Small intestine (tissue), 7 donors: ENCODE measurements around the gene XPO6. TPM values are rescaled to one million over a fixed set of nuclear protein-coding genes. Genes with fewer than 3 reads are reported as not detected.

Experiments
- DNase-seq, 2 donors: peaks; one replicate each; pipeline versions ENCODE4 v3.0.0 to v3.0.0-alpha.2; 2013
- FAIRE-seq: peaks from 2 replicates; lab custom pipeline; 2012; peaks lifted over from hg19 to GRCh38; lab: Jason Lieb, UNC
- H3K27ac ChIP-seq, 3 donors: one replicate each; pipeline ENCODE4 v1.5.1; 2013; ENCODE audit warnings: low read length in 2 of 3, mild to moderate bottlenecking in 2 of 3, control low read depth in 1 of 3, inconsistent platforms in 1 of 3, low read depth in 1 of 3, moderate library complexity in 1 of 3
- H3K27me3 ChIP-seq, 3 donors: one replicate each; pipeline ENCODE4 v1.6.1; 2013; ENCODE audit warnings: low read length in 3 of 3, inconsistent platforms in 1 of 3; ENCODE audit not compliant: control insufficient read depth in 3 of 3, insufficient read depth in 3 of 3
- H3K36me3 ChIP-seq, 3 donors: one replicate each; pipeline ENCODE4 v1.6.1; 2013; ENCODE audit warnings: low read length in 3 of 3, inconsistent platforms in 1 of 3, low read depth in 1 of 3, mild to moderate bottlenecking in 1 of 3, moderate library complexity in 1 of 3; ENCODE audit not compliant: control insufficient read depth in 3 of 3, insufficient read depth in 2 of 3
- H3K4me1 ChIP-seq, 3 donors: one replicate each; pipeline ENCODE4 v1.6.1; 2013; ENCODE audit warnings: low read length in 2 of 3, inconsistent platforms in 1 of 3, low read depth in 1 of 3, mild to moderate bottlenecking in 1 of 3, moderate library complexity in 1 of 3; ENCODE audit not compliant: control insufficient read depth in 3 of 3, insufficient read depth in 2 of 3
- H3K4me3 ChIP-seq, 3 donors: one replicate each; pipeline ENCODE4 v1.5.1; 2013; ENCODE audit warnings: low read length in 3 of 3, control low read depth in 1 of 3, inconsistent platforms in 1 of 3, low read depth in 1 of 3, mild to moderate bottlenecking in 1 of 3, moderate library complexity in 1 of 3
- H3K9me3 ChIP-seq, 2 donors: one replicate each; pipeline ENCODE4 v1.6.1; 2013; ENCODE audit warnings: low read depth in 1 of 2, low read length in 1 of 2; ENCODE audit not compliant: control insufficient read depth in 2 of 2, insufficient read depth in 1 of 2
- WGBS, 3 donors: extraction: QIAGEN DNeasy Blood & Tissue Kit; methylation state at CpG; one replicate each; pipeline ENCODE4 v1.1.7; 2013; 5-methylcytosine and 5-hydroxymethylcytosine counted together
- polyA plus RNA-seq, 4 donors: library from polyadenylated mRNA; stranded (reverse) in 3 of 4; unstranded in 1 of 4; fragments of 200-250 nt in 3 of 4; fragments of 120-200 nt in 1 of 4; gene quantifications; one replicate each; pipeline versions ENCODE4 v1.2.1 to v1.2.3, GENCODE V29; 2013
- donor health status: healthy with polysubstance abuse.
- donor health status: control.
- donor health status: control.
- donor health status: Bipolar disorder and iron deficiency.
- donor health status: healthy.

XPO6 gene
- polyA plus RNA-seq, 4 donors = 51.1 to 78.1 (median 56.7) TPM

- Histone ChIP-seq H3K27me3 (no peaks in the 10 kb centered on the region), H3K4me3 (no peak overlapping the region), H3K27ac (no peak overlapping the region), H3K36me3 (peaks cover 7 to 31% (median 13%) of the 10 kb centered on the region in 3 donors), H3K9me3 (no peaks in the 10 kb centered on the region), H3K4me1 (peaks cover 3 to 9% (median 3%) of the 10 kb centered on the region in 3 donors)
- 92 to 97% (median 94%) methylated on average over 2 of the region's 2 CpGs for WGBS, 3 donors
- DNase-seq (no peak), FAIRE-seq (no peak)
Observed at GRCh38 chr16:28207399-28207798, 4.4 kb downstream of the XPO6 start.

GRCh38 chr16:28205974-28206373, 5.8 kb downstream of the XPO6 start:
- no peaks in the 10 kb centered on the region for H3K27me3 ChIP-seq
- 91 to 99% (median 97%) methylated on average over 2 to 4 of the region's 4 CpGs for WGBS, 3 donors

GRCh38 chr16:28205117-28205899, 6.5 kb downstream of the XPO6 start:
- no peak for FAIRE-seq
- 60 to 85% (median 77%) methylated on average over 6 of the region's 6 CpGs for WGBS, 3 donors
- Histone ChIP-seq H3K4me1 (peaks cover 3 to 6% (median 3%) of the 10 kb centered on the region in 3 donors), H3K27ac (no peak overlapping the region), H3K27me3 (no peaks in the 10 kb centered on the region), H3K9me3 (no peaks in the 10 kb centered on the region), H3K4me3 (no peak overlapping the region), H3K36me3 (peaks cover 10 to 41% (median 16%) of the 10 kb centered on the region in 3 donors)
- DNase-seq = peak in 1 of 2 donors; percentile 36

More at GRCh38 chr16:28205974-28206373, 5.8 kb downstream of the XPO6 start:
- peaks cover 10 to 38% (median 13%) of the 10 kb centered on the region in 3 donors for H3K36me3 ChIP-seq
- DNase-seq = peak in 1 of 2 donors; percentile 22
- FAIRE-seq = no peak
- H3K9me3 ChIP-seq = no peaks in the 10 kb centered on the region
- H3K27ac ChIP-seq = no peak overlapping the region
- peaks cover 3 to 9% (median 3%) of the 10 kb centered on the region in 3 donors for H3K4me1 ChIP-seq
- no peak overlapping the region for H3K4me3 ChIP-seq

- FAIRE-seq (no peak), DNase-seq (no peak)
- H3K27me3 ChIP-seq = no peaks in the 10 kb centered on the region
- no peak overlapping the region for H3K27ac ChIP-seq
- H3K36me3 ChIP-seq = peaks cover 10 to 38% (median 16%) of the 10 kb centered on the region in 3 donors
- no peak overlapping the region for H3K4me3 ChIP-seq
- 84 to 86% (median 84%) methylated on average over 6 of the region's 6 CpGs for WGBS, 3 donors
- no peaks in the 10 kb centered on the region for H3K9me3 ChIP-seq
- peaks cover 0 to 3% (median 3%) of the 10 kb centered on the region in 3 donors for H3K4me1 ChIP-seq
Observed at GRCh38 chr16:28204622-28205021, 7.1 kb downstream of the XPO6 start.

GRCh38 chr16:28204204-28204603, 7.6 kb downstream of the XPO6 start:
- no peaks in the 10 kb centered on the region for H3K27me3 ChIP-seq
- H3K27ac ChIP-seq = no peak overlapping the region
- H3K4me1 ChIP-seq = peaks cover 0 to 3% (median 3%) of the 10 kb centered on the region in 3 donors
- H3K9me3 ChIP-seq = no peaks in the 10 kb centered on the region
- H3K36me3 ChIP-seq = peaks cover 10 to 37% (median 16%) of the 10 kb centered on the region in 3 donors
- DNase-seq (no peak), FAIRE-seq (no peak)
- H3K4me3 ChIP-seq = no peak overlapping the region
- WGBS, 3 donors = 77 to 90% (median 82%) methylated on average over 4 of the region's 4 CpGs

- DNase-seq (no peak), FAIRE-seq (no peak)
- Histone ChIP-seq H3K27me3 (no peaks in the 10 kb centered on the region), H3K4me3 (no peak overlapping the region), H3K4me1 (peaks cover 0 to 3% (median 0%) of the 10 kb centered on the region in 3 donors), H3K9me3 (no peaks in the 10 kb centered on the region), H3K36me3 (peaks cover 8 to 32% (median 11%) of the 10 kb centered on the region in 3 donors), H3K27ac (no peak overlapping the region)
- 87 to 92% (median 89%) methylated on average over 6 of the region's 6 CpGs for WGBS, 3 donors
Observed at GRCh38 chr16:28202147-28202746, 9.5 kb downstream of the XPO6 start.

- DNase-seq (no peak), FAIRE-seq (no peak)
- Histone ChIP-seq H3K4me1 (no peaks in the 10 kb centered on the region), H3K36me3 (peaks cover 8 to 28% (median 11%) of the 10 kb centered on the region in 3 donors), H3K27me3 (no peaks in the 10 kb centered on the region), H3K27ac (no peak overlapping the region), H3K9me3 (no peaks in the 10 kb centered on the region), H3K4me3 (no peak overlapping the region)
- WGBS, 3 donors = 82 to 89% (median 83%) methylated on average over 5 of the region's 5 CpGs
Observed at GRCh38 chr16:28200661-28201060, 11.1 kb downstream of the XPO6 start.

GRCh38 chr16:28196387-28196987, 15.3 kb downstream of the XPO6 start:
- Histone ChIP-seq H3K27me3 (no peaks in the 10 kb centered on the region), H3K4me1 (peaks cover 3 to 14% (median 3%) of the 10 kb centered on the region in 3 donors), H3K27ac (no peak overlapping the region), H3K9me3 (no peaks in the 10 kb centered on the region), H3K4me3 (no peak overlapping the region), H3K36me3 (peaks cover 4 to 20% (median 6%) of the 10 kb centered on the region in 3 donors)
- WGBS, 3 donors = 84 to 94% (median 93%) methylated on average over 5 of the region's 5 CpGs
- DNase-seq = no peak
- no peak for FAIRE-seq
